Neural progenitor cell (in vitro differentiated cells): ENCODE data around the gene TMEM108. TPM values are rescaled to one million over a fixed set of nuclear protein-coding genes. Genes with fewer than 3 reads are reported as not detected.

ENCODE experiments used
- DNase-seq: peaks from one replicate; pipeline ENCODE4 v3.0.0-alpha.2; 2016; ENCODE audit warnings: low spot score
- H2AFZ ChIP-seq: fragments of 200-600 bp; sonication (generic); replicated peaks from 2 replicates; pipeline ENCODE4 v1.6.1; 2016; ENCODE audit warnings: antibody characterized with exemption
- H3F3A ChIP-seq: fragments of 200-600 bp; sonication (generic); 2 replicates; pipeline ENCODE4 v1.6.1; 2016; ENCODE audit warnings: antibody characterized with exemption, low read depth
- H3K27ac ChIP-seq: fragments of 200-600 bp; sonication (generic); 2 replicates; pipeline ENCODE4 v1.5.1; 2016; ENCODE audit warnings: mild to moderate bottlenecking
- H3K27me3 ChIP-seq: fragments of 200-600 bp; sonication (generic); 2 replicates; pipeline ENCODE4 v1.6.1; 2016; ENCODE audit warnings: mild to moderate bottlenecking, moderate library complexity
- H3K36me3 ChIP-seq: fragments of 200-600 bp; sonication (generic); 2 replicates; pipeline ENCODE4 v1.5.1; 2016
- H3K4me1 ChIP-seq: fragments of 200-600 bp; sonication (generic); 2 replicates; pipeline ENCODE4 v1.6.1; 2016; ENCODE audit warnings: mixed run types
- H3K4me2 ChIP-seq: fragments of 200-600 bp; sonication (generic); 2 replicates; pipeline ENCODE4 v1.6.1; 2016
- H3K4me3 ChIP-seq: fragments of 200-600 bp; sonication (generic); 2 replicates; pipeline ENCODE4 v1.5.1; 2016
- H3K79me2 ChIP-seq: fragments of 200-600 bp; sonication (generic); 2 replicates; pipeline ENCODE4 v1.6.1; 2016; ENCODE audit warnings: low read depth
- H3K9ac ChIP-seq: fragments of 200-600 bp; sonication (generic); 2 replicates; pipeline ENCODE4 v1.6.1; 2016
- H3K9me3 ChIP-seq: fragments of 200-600 bp; sonication (generic); 2 replicates; pipeline ENCODE4 v1.5.1; 2016; ENCODE audit warnings: low read depth
- H4K20me1 ChIP-seq: fragments of 200-600 bp; sonication (generic); 2 replicates; pipeline ENCODE4 v1.6.1; 2016; ENCODE audit warnings: low read depth
- H3K27ac Mint-ChIP-seq: 3 replicates; pipeline ENCODE4 v1.8.0; 2021; ENCODE audit warnings: mixed read lengths
- H3K27me3 Mint-ChIP-seq: 2 replicates; pipeline ENCODE4 v1.8.0; 2022; ENCODE audit warnings: low read depth, mild to moderate bottlenecking, inconsistent platforms, moderate library complexity, mixed read lengths; ENCODE audit not compliant: insufficient read depth
- H3K36me3 Mint-ChIP-seq: 3 replicates; pipeline ENCODE4 v1.8.0; 2021; ENCODE audit warnings: mixed read lengths
- H3K4me1 Mint-ChIP-seq: 3 replicates; pipeline ENCODE4 v1.8.0; 2021; ENCODE audit warnings: mixed read lengths
- H3K4me3 Mint-ChIP-seq: 3 replicates; pipeline ENCODE4 v1.8.0; 2021; ENCODE audit warnings: mild to moderate bottlenecking, moderate library complexity, mixed read lengths
- H3K9me3 Mint-ChIP-seq: 3 replicates; pipeline ENCODE4 v1.8.0; 2020; ENCODE audit warnings: mixed read lengths
- EZH2 ChIP-seq: fragments of 200-600 bp; sonication (generic); IDR thresholded peaks from 2 replicates; pipeline ENCODE4 v1.6.1; 2017; ENCODE audit warnings: antibody characterized with exemption, mild to moderate bottlenecking, moderate library complexity
- EZH2phosphoT487 ChIP-seq: fragments of 200-600 bp; sonication (generic); IDR thresholded peaks from 2 replicates; pipeline ENCODE4 v1.6.1; 2017; ENCODE audit warnings: antibody characterized with exemption
- total RNA-seq: library from RNA; depleted of rRNA; stranded (reverse); fragments of >200 nt; gene quantifications from 2 replicates; pipeline ENCODE4 v1.2.3, GENCODE V29; 2015; ENCODE audit warnings: low replicate concordance
- TF ChIP-seq, protein P1 (sequence below): fragments of 200-600 bp; sonication (generic); IDR thresholded peaks from 2 replicates; pipeline ENCODE4 v1.5.1; 2017; ENCODE audit warnings: antibody characterized with exemption, mild to moderate bottlenecking

The TMEM108 gene
- total RNA-seq, 1 donor from 2014 or later = 4.8 TPM

DNA sequence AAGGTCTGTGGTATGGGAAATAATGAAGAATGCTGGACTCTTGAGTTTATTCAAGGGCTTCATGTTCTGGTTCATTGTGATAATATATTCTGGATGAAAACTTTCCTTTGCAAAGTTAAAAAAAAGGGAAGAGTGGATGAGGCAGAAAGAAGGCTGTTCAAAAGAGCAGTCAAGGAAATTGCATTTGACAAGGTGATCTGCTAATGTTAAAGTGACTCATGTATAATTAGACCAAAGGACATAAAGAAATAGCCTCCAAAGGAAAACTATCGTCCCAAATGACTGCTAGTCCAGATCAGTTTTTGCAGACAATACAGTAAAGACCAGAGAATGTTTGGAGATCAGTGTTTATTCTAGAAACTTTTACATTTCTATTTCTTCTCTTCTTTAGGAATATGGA, 9.8 kb downstream of the TMEM108 start:
- no peak overlapping the region for H3K27ac ChIP-seq
- no peaks in the 10 kb centered on the region for H3K9me3 Mint-ChIP-seq
- no peak overlapping the region for H3K4me2 ChIP-seq
- DNase-seq = no peak
- H3K4me1 Mint-ChIP-seq = no peaks in the 10 kb centered on the region
- H3K4me3 ChIP-seq = no peak overlapping the region
- no peaks in the 10 kb centered on the region for H3K36me3 Mint-ChIP-seq
- no peaks in the 10 kb centered on the region for H3K27me3 Mint-ChIP-seq
- peaks cover 16% of the 10 kb centered on the region for H3K79me2 ChIP-seq
- no peak overlapping the region for H3K4me3 Mint-ChIP-seq
- no peaks in the 10 kb centered on the region for H3K9me3 ChIP-seq
- H4K20me1 ChIP-seq = peaks cover 3% of the 10 kb centered on the region
- H3F3A ChIP-seq = no peaks in the 10 kb centered on the region
- TF ChIP-seq EZH2 = no peak
- no peaks in the 10 kb centered on the region for H3K4me1 ChIP-seq
- H2AFZ ChIP-seq = no peak overlapping the region
- H3K27ac Mint-ChIP-seq = no peak overlapping the region
- no peak overlapping the region for H3K9ac ChIP-seq
- H3K27me3 ChIP-seq = no peaks in the 10 kb centered on the region
- H3K36me3 ChIP-seq = no peaks in the 10 kb centered on the region

DNA sequence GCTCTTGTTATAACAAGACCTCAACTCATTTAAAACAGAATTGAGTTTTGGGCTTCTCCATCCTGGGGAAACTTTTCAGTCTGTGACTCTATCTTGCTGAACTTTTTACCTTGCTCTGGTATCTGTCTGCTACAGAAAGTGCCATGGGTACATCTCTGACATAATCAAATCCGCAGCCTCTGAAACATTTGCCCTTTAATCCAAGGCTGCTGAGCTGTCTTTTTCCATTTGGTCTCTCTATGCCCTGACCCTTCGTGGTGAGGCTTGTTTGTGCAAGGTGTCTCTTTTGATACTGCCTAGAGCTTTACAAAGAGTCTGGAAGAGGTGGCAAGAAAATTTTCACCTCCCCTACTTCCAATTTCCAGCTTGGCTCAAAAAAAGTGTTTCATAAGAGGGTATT, 11.3 kb downstream of the TMEM108 start:
- Histone ChIP-seq H3K4me3 (no peak overlapping the region), H3F3A (peaks cover 3% of the 10 kb centered on the region), H4K20me1 (peaks cover 3% of the 10 kb centered on the region), H3K4me2 (no peak overlapping the region), H3K36me3 (no peaks in the 10 kb centered on the region), H3K9ac (no peak overlapping the region), H3K4me1 (peaks cover 8% of the 10 kb centered on the region), H3K79me2 (peaks cover 19% of the 10 kb centered on the region), H2AFZ (no peak overlapping the region), H3K27me3 (no peaks in the 10 kb centered on the region), H3K27ac (no peak overlapping the region), H3K9me3 (no peaks in the 10 kb centered on the region)
- no peak for TF ChIP-seq EZH2
- no peak for TF ChIP-seq EZH2phosphoT487
- TF ChIP-seq, protein P1, sequence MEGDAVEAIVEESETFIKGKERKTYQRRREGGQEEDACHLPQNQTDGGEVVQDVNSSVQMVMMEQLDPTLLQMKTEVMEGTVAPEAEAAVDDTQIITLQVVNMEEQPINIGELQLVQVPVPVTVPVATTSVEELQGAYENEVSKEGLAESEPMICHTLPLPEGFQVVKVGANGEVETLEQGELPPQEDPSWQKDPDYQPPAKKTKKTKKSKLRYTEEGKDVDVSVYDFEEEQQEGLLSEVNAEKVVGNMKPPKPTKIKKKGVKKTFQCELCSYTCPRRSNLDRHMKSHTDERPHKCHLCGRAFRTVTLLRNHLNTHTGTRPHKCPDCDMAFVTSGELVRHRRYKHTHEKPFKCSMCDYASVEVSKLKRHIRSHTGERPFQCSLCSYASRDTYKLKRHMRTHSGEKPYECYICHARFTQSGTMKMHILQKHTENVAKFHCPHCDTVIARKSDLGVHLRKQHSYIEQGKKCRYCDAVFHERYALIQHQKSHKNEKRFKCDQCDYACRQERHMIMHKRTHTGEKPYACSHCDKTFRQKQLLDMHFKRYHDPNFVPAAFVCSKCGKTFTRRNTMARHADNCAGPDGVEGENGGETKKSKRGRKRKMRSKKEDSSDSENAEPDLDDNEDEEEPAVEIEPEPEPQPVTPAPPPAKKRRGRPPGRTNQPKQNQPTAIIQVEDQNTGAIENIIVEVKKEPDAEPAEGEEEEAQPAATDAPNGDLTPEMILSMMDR = no peak
- no peaks in the 10 kb centered on the region for H3K9me3 Mint-ChIP-seq
- H3K4me1 Mint-ChIP-seq = no peaks in the 10 kb centered on the region
- no peak for DNase-seq
- no peaks in the 10 kb centered on the region for H3K27me3 Mint-ChIP-seq
- H3K27ac Mint-ChIP-seq = no peak overlapping the region
- H3K36me3 Mint-ChIP-seq = no peaks in the 10 kb centered on the region
- no peak overlapping the region for H3K4me3 Mint-ChIP-seq

DNA sequence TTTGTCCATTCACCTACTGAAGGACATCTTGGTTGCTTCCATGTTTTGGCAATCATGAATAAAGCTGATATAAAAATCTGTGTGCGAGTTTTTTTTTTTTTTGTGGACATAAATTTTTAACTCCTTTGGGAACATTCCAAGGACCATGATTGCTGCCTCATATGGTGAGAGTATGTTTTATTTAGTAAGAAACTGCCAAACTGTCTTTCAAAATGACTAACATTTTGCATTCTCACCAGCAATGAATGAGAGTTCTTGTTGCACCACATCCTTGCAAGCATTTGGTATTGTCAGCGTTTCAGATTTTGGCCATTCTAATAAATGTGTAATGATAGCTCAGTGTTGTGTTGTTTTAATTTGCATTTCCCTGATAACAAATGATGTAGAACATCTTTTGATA, 12.7 kb downstream of the TMEM108 start:
- H3K27ac Mint-ChIP-seq = no peak overlapping the region
- Histone ChIP-seq H3K36me3 (no peaks in the 10 kb centered on the region), H3K9ac (no peak overlapping the region), H3K9me3 (no peaks in the 10 kb centered on the region), H3K4me2 (no peak overlapping the region), H3F3A (peaks cover 17% of the 10 kb centered on the region), H3K4me1 (peaks cover 22% of the 10 kb centered on the region), H2AFZ (no peak overlapping the region), H3K27me3 (no peaks in the 10 kb centered on the region), H4K20me1 (peaks cover 3% of the 10 kb centered on the region), H3K27ac (no peak overlapping the region), H3K79me2 (peaks cover 22% of the 10 kb centered on the region), H3K4me3 (no peak overlapping the region)
- TF ChIP-seq EZH2 = no peak
- TF ChIP-seq, protein P1 = no peak
- TF ChIP-seq EZH2phosphoT487 = no peak
- no peak overlapping the region for H3K4me3 Mint-ChIP-seq
- no peaks in the 10 kb centered on the region for H3K36me3 Mint-ChIP-seq
- no peaks in the 10 kb centered on the region for H3K27me3 Mint-ChIP-seq
- no peak for DNase-seq
- H3K4me1 Mint-ChIP-seq = no peaks in the 10 kb centered on the region
- H3K9me3 Mint-ChIP-seq = no peaks in the 10 kb centered on the region

DNA sequence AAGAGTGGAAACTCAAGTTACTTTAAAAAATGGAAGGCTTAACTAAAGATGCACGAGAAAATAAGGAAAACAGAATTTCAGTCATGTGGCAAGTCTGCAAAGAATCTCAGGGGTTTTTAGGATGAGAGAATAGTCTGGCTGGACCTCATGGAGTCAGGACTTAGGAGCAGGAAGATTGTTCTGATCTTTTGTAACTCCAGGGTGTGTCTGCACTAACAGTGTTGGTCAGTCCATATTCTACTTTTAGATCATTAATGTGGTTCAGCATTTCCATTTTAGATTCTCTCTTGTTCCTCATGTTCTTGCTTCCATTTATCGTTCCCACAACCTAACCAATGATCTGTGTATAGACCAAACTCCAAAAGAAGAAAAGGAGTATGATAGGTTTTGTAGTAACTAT, 15.3 kb downstream of the TMEM108 start:
- Mint-ChIP-seq H3K4me3 (no peak overlapping the region), H3K27me3 (no peaks in the 10 kb centered on the region), H3K36me3 (no peaks in the 10 kb centered on the region), H3K27ac (no peak overlapping the region), H3K9me3 (no peaks in the 10 kb centered on the region), H3K4me1 (no peaks in the 10 kb centered on the region)
- no peak overlapping the region for H3K9ac ChIP-seq
- DNase-seq = no peak
- peaks cover 3% of the 10 kb centered on the region for H4K20me1 ChIP-seq
- peaks cover 18% of the 10 kb centered on the region for H3F3A ChIP-seq
- no peaks in the 10 kb centered on the region for H3K27me3 ChIP-seq
- H3K36me3 ChIP-seq = no peaks in the 10 kb centered on the region
- H3K9me3 ChIP-seq = no peaks in the 10 kb centered on the region
- no peak overlapping the region for H3K4me2 ChIP-seq
- H3K79me2 ChIP-seq = peaks cover 28% of the 10 kb centered on the region
- H3K4me3 ChIP-seq = no peak overlapping the region
- peaks cover 44% of the 10 kb centered on the region for H3K4me1 ChIP-seq
- H3K27ac ChIP-seq = no peak overlapping the region
- H2AFZ ChIP-seq = no peak overlapping the region
- TF ChIP-seq EZH2 (no peak), EZH2phosphoT487 (no peak)
- TF ChIP-seq, protein P1 = no peak
